Right lobe of liver (tissue), 4 donors: ENCODE measurements around the gene FRMD4A.

ENCODE experiments used
- CTCF ChIP-seq, 4 donors: fragments of 200-600 bp in 3 of 4; fragments of 450-650 bp in 1 of 4; IDR thresholded peaks; one replicate each; pipeline versions ENCODE4 v1.5.1 to v1.8.0; 2016 to 2022; ENCODE audit warnings: antibody characterized with exemption in 4 of 4, mild to moderate bottlenecking in 2 of 4
- POLR2A ChIP-seq: fragments of 450-650 bp; IDR thresholded peaks from one replicate; pipeline ENCODE4 v1.6.1; 2017; ENCODE audit warnings: antibody characterized with exemption, mild to moderate bottlenecking
- donor health status: DM: no; HTN: no; CAD: no.
- donor health status: DM: no; HTN: no; CAD: no.
- donor health status: DM: no; HTN: yes; CAD: no.

DNA sequence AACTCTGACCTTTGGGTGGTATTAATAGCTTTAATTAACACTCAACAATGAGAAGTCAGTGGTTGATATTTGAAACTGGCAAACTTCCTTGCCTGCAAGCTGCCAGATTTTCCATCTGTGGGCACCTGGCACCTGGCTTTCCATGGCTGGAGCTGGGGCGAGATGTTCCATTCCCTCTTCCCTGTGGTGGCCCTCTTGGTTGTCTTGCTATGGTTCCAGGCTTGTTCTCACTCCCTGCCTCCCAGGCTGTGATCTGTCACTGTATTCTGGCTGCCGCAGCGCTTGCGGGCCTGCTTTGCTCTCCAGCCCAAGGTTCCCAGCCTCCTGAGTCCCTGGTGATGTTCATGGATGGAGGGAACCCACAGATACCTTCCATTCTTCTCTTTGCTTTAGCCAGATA, 201.0 kb downstream of the FRMD4A start:
- TF ChIP-seq CTCF (IDR thresholded peaks at IDR 0.05) (no peak), POLR2A (no peak)
